Peyer's patch (tissue), 4 donors: Measurements from ENCODE around the gene MGLL.

Source experiments
- POLR2A ChIP-seq, 2 donors: fragments of 450-650 bp; IDR thresholded peaks; one replicate each; pipeline ENCODE4 v1.5.1; 2017; ENCODE audit warnings: antibody characterized with exemption in 2 of 2, mild to moderate bottlenecking in 2 of 2, moderate library complexity in 2 of 2
- TF ChIP-seq, protein P1 (sequence below), 6 experiments: fragments of 450-650 bp in 4 of 6; fragments of 200-600 bp in 2 of 6; sonication (generic) in 1 of 6; IDR thresholded peaks; one replicate each; pipeline ENCODE4 v1.5.1; 2017 to 2019; ENCODE audit warnings: antibody characterized with exemption in 6 of 6, mild to moderate bottlenecking in 3 of 6, moderate library complexity in 1 of 6

DNA sequence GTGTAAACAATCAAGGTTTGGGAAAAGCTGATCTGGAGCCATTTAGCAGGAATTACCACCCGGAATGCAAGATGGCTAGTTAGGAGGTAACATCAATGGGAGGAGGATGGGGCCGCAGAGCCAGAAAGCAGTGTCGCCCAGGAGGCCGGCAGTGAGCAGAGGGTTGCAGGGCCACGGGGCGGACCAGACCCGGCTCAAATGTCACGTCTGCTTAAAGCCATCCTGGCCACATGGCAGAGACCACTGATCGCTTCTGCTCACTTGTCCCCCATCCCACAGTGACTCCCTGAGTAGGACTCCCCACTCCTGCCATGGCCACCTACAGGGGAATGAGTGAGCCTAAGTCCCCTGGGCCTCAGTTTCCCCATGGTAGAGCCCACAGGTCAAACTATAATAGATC lies 18.2 kb downstream of the MGLL start:
- TF ChIP-seq, protein P1, sequence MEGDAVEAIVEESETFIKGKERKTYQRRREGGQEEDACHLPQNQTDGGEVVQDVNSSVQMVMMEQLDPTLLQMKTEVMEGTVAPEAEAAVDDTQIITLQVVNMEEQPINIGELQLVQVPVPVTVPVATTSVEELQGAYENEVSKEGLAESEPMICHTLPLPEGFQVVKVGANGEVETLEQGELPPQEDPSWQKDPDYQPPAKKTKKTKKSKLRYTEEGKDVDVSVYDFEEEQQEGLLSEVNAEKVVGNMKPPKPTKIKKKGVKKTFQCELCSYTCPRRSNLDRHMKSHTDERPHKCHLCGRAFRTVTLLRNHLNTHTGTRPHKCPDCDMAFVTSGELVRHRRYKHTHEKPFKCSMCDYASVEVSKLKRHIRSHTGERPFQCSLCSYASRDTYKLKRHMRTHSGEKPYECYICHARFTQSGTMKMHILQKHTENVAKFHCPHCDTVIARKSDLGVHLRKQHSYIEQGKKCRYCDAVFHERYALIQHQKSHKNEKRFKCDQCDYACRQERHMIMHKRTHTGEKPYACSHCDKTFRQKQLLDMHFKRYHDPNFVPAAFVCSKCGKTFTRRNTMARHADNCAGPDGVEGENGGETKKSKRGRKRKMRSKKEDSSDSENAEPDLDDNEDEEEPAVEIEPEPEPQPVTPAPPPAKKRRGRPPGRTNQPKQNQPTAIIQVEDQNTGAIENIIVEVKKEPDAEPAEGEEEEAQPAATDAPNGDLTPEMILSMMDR (IDR thresholded peaks at IDR 0.05), result no peak
- no peak for TF ChIP-seq POLR2A (IDR thresholded peaks at IDR 0.05)
